Body of pancreas (tissue), 4 donors: Measurements from ENCODE around the gene ZNF775. TPM values are rescaled to one million over a fixed set of nuclear protein-coding genes. Genes with fewer than 3 reads are reported as not detected.
A peak's percentile ranks its signal among the peaks of the same experiment; 100 is the strongest.

Experiments used
- ATAC-seq: fragments of 150-250 bp; one replicate; pipeline ENCODE4 v1.9.1; 2016
- DNase-seq, 4 donors: peaks; one replicate each; pipeline ENCODE4 v3.0.0-alpha.2; 2019
- H3K27ac ChIP-seq, 4 donors: fragments of 200-600 bp; sonication (generic); 1 replicate in 3 of 4; 2 replicates in 1 of 4; pipeline versions ENCODE4 v1.5.1 to v1.6.1; 2016 to 2019; ENCODE audit warnings: mild to moderate bottlenecking in 1 of 4, mixed read lengths in 1 of 4, moderate library complexity in 1 of 4
- H3K27me3 ChIP-seq, 2 donors: fragments of 200-600 bp; sonication (generic); one replicate each; pipeline ENCODE4 v1.6.0; 2016; ENCODE audit warnings: mild to moderate bottlenecking in 1 of 2
- H3K36me3 ChIP-seq, 2 donors: fragments of 200-600 bp; sonication (generic); replicated peaks in 1 of 2; 2 replicates each; pipeline ENCODE4 v1.5.1; 2016; ENCODE audit warnings: low read depth in 2 of 2; ENCODE audit not compliant: insufficient read depth in 1 of 2
- H3K4me1 ChIP-seq: fragments of 200-600 bp; sonication (generic); one replicate; pipeline ENCODE4 v1.6.0; 2016
- H3K4me3 ChIP-seq, 2 donors: fragments of 200-600 bp; sonication (generic); 1 replicate in 1 of 2; 2 replicates in 1 of 2; pipeline ENCODE4 v1.5.1; 2016 to 2019
- H3K9me3 ChIP-seq, 3 donors: fragments of 200-600 bp; sonication (generic); 1 replicate in 2 of 3; 2 replicates in 1 of 3; pipeline ENCODE4 v1.5.1; 2016
- CTCF ChIP-seq, 7 experiments: fragments of 450-650 bp in 4 of 7; fragments of 200-600 bp in 3 of 7; sonication (generic) in 3 of 7; IDR thresholded peaks; one replicate each; pipeline ENCODE4 v1.5.1; 2016 to 2019; ENCODE audit warnings: antibody characterized with exemption in 7 of 7
- POLR2A ChIP-seq, 3 donors: fragments of 450-650 bp; IDR thresholded peaks; one replicate each; pipeline ENCODE4 v1.6.1; 2016; ENCODE audit warnings: antibody characterized with exemption in 3 of 3, mild to moderate bottlenecking in 2 of 3
- WGBS, 2 donors: methylation state at CpG; one replicate each; pipeline ENCODE4 v1.1.5; 2017; 5-methylcytosine and 5-hydroxymethylcytosine counted together
- intact Hi-C: fragments of 100-400 bp; cut with DNase I; formaldehyde crosslinking; loops from one replicate; pipeline ENCODE4 v1.15.1; 2023
- total RNA-seq, 2 donors: library from RNA; depleted of rRNA; stranded (reverse); fragments of >200 nt; gene quantifications; one replicate each; pipeline ENCODE4 v1.1.0, GENCODE V29; 2016

ZNF775 gene
- total RNA-seq, 2 donors from 2014 or later: 6.0 to 10.2 TPM

GRCh38 chr7:150355666-150356059 is 23.5 kb upstream of the ZNF775 start:
- TF ChIP-seq POLR2A (IDR thresholded peaks at IDR 0.05) (no peak), CTCF (IDR thresholded peaks at IDR 0.05) (no peak)
- peak overlapping the region; percentile 6 to 84 (median 74) for H3K27ac ChIP-seq
- DNase-seq (no peak), ATAC-seq (peak; percentile 7)
- 75 to 79% methylated on average over 1 of the region's 1 CpG for WGBS, 2 donors
- no peaks in the 10 kb centered on the region for H3K36me3 ChIP-seq
- intact Hi-C loops: no loop called here
- H3K9me3 ChIP-seq: no peaks in the 10 kb centered on the region
- peaks cover 22% of the 10 kb centered on the region for H3K4me1 ChIP-seq
- H3K27me3 ChIP-seq: no peaks in the 10 kb centered on the region
- no peak overlapping the region for H3K4me3 ChIP-seq

- DNase-seq: no peak
- no peaks in the 10 kb centered on the region for H3K36me3 ChIP-seq
- intact Hi-C loops: no loop called here
- H3K4me3 ChIP-seq: no peak overlapping the region
- no peaks in the 10 kb centered on the region for H3K27me3 ChIP-seq
- H3K27ac ChIP-seq: peak overlapping the region in 3 of 4 donors; percentile 72 to 84 (median 77)
- no peak for ATAC-seq
- 19 to 22% methylated on average over 6 of the region's 6 CpGs for WGBS, 2 donors
- TF ChIP-seq CTCF (IDR thresholded peaks at IDR 0.05) (peak; percentile 41 to 78 (median 50)), POLR2A (IDR thresholded peaks at IDR 0.05) (no peak)
- peaks cover 22% of the 10 kb centered on the region for H3K4me1 ChIP-seq
- no peaks in the 10 kb centered on the region for H3K9me3 ChIP-seq
Measured at GRCh38 chr7:150356265-150356897, 22.7 kb upstream of the ZNF775 start.

- intact Hi-C loops: no loop called here
- DNase-seq (no peak), ATAC-seq (no peak)
- TF ChIP-seq CTCF (IDR thresholded peaks at IDR 0.05): no peak
- TF ChIP-seq POLR2A (IDR thresholded peaks at IDR 0.05): no peak
- Histone ChIP-seq H3K27ac (no peak overlapping the region), H3K9me3 (no peaks in the 10 kb centered on the region), H3K4me3 (no peak overlapping the region), H3K4me1 (peaks cover 22% of the 10 kb centered on the region), H3K36me3 (no peaks in the 10 kb centered on the region), H3K27me3 (no peaks in the 10 kb centered on the region)
- WGBS, 2 donors: 53 to 64% methylated on average over 9 of the region's 9 CpGs
Measured at GRCh38 chr7:150357270-150357669, 21.9 kb upstream of the ZNF775 start.

- Histone ChIP-seq H3K4me1 (peaks cover 22% of the 10 kb centered on the region), H3K4me3 (no peak overlapping the region), H3K36me3 (no peaks in the 10 kb centered on the region), H3K27ac (no peak overlapping the region), H3K27me3 (no peaks in the 10 kb centered on the region), H3K9me3 (no peaks in the 10 kb centered on the region)
- WGBS, 2 donors: 81 to 91% methylated on average over 13 of the region's 13 CpGs
- ATAC-seq: no peak
- DNase-seq: no peak
- intact Hi-C loops: no loop called here
- TF ChIP-seq POLR2A (IDR thresholded peaks at IDR 0.05) (no peak), CTCF (IDR thresholded peaks at IDR 0.05) (no peak)
Measured at GRCh38 chr7:150357771-150358427, 21.2 kb upstream of the ZNF775 start.

- ATAC-seq: no peak
- no peaks in the 10 kb centered on the region for H3K36me3 ChIP-seq
- WGBS, 2 donors: 86 to 90% methylated on average over 4 of the region's 4 CpGs
- no peaks in the 10 kb centered on the region for H3K27me3 ChIP-seq
- intact Hi-C loops: no loop called here
- no peak overlapping the region for H3K27ac ChIP-seq
- no peak for TF ChIP-seq POLR2A (IDR thresholded peaks at IDR 0.05)
- TF ChIP-seq CTCF (IDR thresholded peaks at IDR 0.05): no peak
- H3K4me1 ChIP-seq: peaks cover 22% of the 10 kb centered on the region
- no peaks in the 10 kb centered on the region for H3K9me3 ChIP-seq
- no peak overlapping the region for H3K4me3 ChIP-seq
- no peak for DNase-seq
Measured at GRCh38 chr7:150358433-150358832, 20.7 kb upstream of the ZNF775 start.
